T1000 (cell line): Measurements from ENCODE around the gene CR1.
"Not testable (repeated sequence)": the region's sequence is repeated elsewhere in the genome, so short reads cannot be mapped to it uniquely, and the experiment has no call there.

Experiments
- DNase-seq: peaks from one replicate; lab custom pipeline; 2025; ENCODE audit warnings: mixed read lengths; lab: John Stamatoyannopoulos, UW

Gene CR1

GRCh38 chr1:207589506-207589905 is 93.5 kb downstream of the CR1 start:
- DNase-seq: not testable (repeated sequence)

GRCh38 chr1:207591205-207591604 is 95.2 kb downstream of the CR1 start:
- not testable (repeated sequence) for DNase-seq

GRCh38 chr1:207594095-207594494 is 98.1 kb downstream of the CR1 start:
- DNase-seq: not testable (repeated sequence)

- no peak for DNase-seq
These were observed 107.8 kb downstream of the CR1 start for GRCh38 chr1:207603777-207604176.

GRCh38 chr1:207605444-207606361 is 109.7 kb downstream of the CR1 start:
- no peak for DNase-seq

- DNase-seq: no peak
These were observed 110.4 kb downstream of the CR1 start for GRCh38 chr1:207606362-207606755.

- no peak for DNase-seq
These were observed 116.8 kb downstream of the CR1 start for GRCh38 chr1:207612762-207613161.

- DNase-seq: no peak
These were observed 124.0 kb downstream of the CR1 start for GRCh38 chr1:207619871-207620542.

GRCh38 chr1:207620543-207620893 is 124.6 kb downstream of the CR1 start:
- no peak for DNase-seq

- DNase-seq: not testable (repeated sequence)
These were observed 129.6 kb downstream of the CR1 start for GRCh38 chr1:207625504-207626071.

GRCh38 chr1:207626972-207627337 is 131.0 kb downstream of the CR1 start:
- DNase-seq: no peak

GRCh38 chr1:207627496-207627895 is 131.5 kb downstream of the CR1 start:
- DNase-seq: no peak

- no peak for DNase-seq
These were observed 132.8 kb downstream of the CR1 start for GRCh38 chr1:207628776-207629175.

GRCh38 chr1:207631137-207631536 is 135.2 kb downstream of the CR1 start:
- DNase-seq: no peak

- DNase-seq: no peak
These were observed 137.3 kb downstream of the CR1 start for GRCh38 chr1:207633226-207633625.

- DNase-seq: not testable (repeated sequence)
These were observed 137.8 kb downstream of the CR1 start for GRCh38 chr1:207633699-207634289.

GRCh38 chr1:207634293-207634692 is 138.3 kb downstream of the CR1 start:
- not testable (repeated sequence) for DNase-seq

- DNase-seq: not testable (repeated sequence)
These were observed 139.7 kb downstream of the CR1 start for GRCh38 chr1:207635569-207636186.

- DNase-seq: not testable (repeated sequence)
These were observed 142.7 kb downstream of the CR1 start for GRCh38 chr1:207638487-207639145.

- DNase-seq: not testable (repeated sequence)
These were observed 143.4 kb downstream of the CR1 start for GRCh38 chr1:207639362-207639761.

GRCh38 chr1:207644166-207644851 is 148.4 kb downstream of the CR1 start:
- no peak for DNase-seq
